NT2/D1 (cell line): Measurements from ENCODE around the gene OAS1.

ENCODE experiments used
- SUZ12 ChIP-seq: IDR thresholded peaks from 2 replicates; pipeline ENCODE4 v1.6.1; 2011; ENCODE audit not compliant: insufficient read length, insufficient read depth; ENCODE audit errors: extremely low read depth
- YY1 ChIP-seq: IDR thresholded peaks from 2 replicates; pipeline ENCODE4 v1.6.1; 2011; ENCODE audit not compliant: insufficient read length, insufficient read depth
- ZNF274 ChIP-seq: IDR thresholded peaks from 2 replicates; pipeline ENCODE4 v1.6.1; 2011; ENCODE audit warnings: mild to moderate bottlenecking, low read depth, low read length

DNA sequence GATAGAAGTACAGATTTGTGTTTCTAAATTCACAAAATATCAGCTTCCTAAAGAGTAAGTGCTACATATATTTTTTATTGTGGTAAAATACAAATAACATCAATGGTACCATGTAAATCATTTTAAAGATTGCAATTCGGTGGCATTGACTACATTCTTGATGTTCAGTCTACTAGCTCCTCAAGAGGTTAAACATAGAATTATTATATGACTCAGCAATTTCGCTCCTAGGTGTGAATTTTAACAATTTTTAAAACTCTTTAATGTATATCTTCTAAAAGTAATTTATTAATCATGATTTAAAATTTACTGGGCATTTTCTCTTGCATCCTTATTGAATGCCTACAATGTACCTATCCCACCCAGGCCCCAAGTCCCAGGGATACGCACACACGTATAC lies 29.8 kb upstream of the OAS1 start:
- no peak for TF ChIP-seq YY1
- TF ChIP-seq SUZ12 = no peak
- TF ChIP-seq ZNF274 = no peak
